GM10266 (cell line): ENCODE measurements around the gene PEAK3.

Experiments used
- DNase-seq: peaks from one replicate; pipeline ENCODE4 v3.0.0; 2012; ENCODE audit errors: extremely low spot score
- CTCF ChIP-seq: IDR thresholded peaks from 2 replicates; pipeline ENCODE4 v1.5.1; 2012; ENCODE audit warnings: mild to moderate bottlenecking, low read depth; ENCODE audit not compliant: control insufficient read depth, insufficient read depth; ENCODE audit errors: missing control alignments

The PEAK3 gene

GRCh38 chr19:2246014-2246620 lies 35.9 kb downstream of the PEAK3 start:
- TF ChIP-seq CTCF = no peak

DNA sequence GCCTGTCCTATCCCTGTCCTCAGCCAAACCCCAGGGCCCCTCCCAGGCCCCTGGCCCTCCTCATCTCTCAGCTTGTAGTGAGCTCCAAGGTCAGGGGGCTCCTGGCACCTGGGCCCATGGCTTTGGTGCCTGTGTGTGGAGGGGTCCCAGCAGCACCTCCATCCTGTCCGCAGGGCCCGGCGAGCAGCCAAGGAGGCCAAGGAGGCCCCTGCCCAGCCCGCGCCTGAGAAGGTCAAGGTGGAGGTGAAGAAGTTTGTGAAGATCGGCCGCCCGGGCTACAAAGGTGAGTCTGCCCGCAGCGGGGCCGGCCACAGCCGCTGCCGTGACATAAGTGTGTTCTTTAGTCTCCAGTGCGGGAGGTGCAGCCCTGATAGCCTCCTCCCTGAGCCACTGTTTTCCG lies 36.7 kb downstream of the PEAK3 start:
- TF ChIP-seq CTCF = no peak
- DNase-seq = no peak

More at GRCh38 chr19:2246014-2246620, 35.9 kb downstream of the PEAK3 start:
- DNase-seq = no peak

- no peak for DNase-seq
- no peak for TF ChIP-seq CTCF
Observed at GRCh38 chr19:2244486-2244885, 37.5 kb downstream of the PEAK3 start.

DNA sequence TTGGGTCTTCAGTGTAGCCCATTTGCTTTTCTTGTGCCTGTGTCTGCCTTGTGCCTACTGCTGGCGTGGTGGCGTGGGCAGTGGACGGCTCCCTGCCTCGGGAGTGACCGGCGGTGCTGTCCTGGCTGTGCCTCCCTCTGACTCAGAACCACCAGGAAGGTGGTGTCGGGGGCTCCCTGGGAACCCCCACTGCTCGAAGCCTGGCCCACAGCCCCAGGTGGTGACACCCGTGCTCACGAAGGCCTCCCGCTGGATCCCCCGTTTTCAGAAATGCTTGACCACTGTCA lies 37.9 kb downstream of the PEAK3 start:
- DNase-seq = no peak

DNA sequence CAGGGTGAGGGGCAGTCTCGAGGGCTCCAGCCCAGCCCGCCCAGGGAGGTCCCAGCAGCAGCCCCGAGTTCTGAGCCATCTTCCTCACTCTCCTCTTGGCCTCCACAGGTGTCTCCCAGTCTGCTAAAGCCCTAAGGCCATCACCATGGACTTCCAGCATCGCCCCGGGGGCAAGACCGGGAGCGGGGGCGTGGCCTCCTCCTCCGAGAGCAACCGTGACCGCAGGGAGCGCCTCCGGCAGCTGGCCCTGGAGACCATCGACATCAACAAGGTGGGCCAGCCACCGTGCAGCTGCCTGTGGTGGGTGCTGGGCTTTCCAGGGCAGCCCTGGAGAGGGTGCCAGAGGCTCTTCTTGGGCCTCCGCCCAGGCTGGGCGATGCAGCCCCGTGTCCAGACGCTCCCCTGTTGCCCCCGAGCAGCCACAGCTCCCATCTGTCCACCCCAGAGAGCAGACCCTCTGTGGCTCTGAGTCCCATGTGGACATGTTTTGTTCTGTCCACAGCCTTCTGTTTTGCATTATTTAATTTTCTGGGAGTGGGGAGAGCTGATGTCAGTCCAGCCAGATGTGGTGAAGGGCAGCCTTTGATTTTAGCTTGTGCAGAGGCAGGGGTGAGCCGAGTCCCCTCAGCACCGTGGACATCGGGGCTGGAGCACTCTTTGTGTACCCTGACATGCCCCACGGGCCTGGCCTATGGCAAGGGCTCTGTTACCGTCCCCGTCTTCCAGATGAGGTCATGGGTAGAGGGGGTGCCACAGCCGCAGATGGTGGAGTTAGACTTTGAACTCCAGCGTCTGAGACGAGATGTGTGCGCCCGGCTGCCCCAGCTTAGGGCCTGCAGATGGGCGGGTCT lies 38.5 kb downstream of the PEAK3 start:
- no peak for TF ChIP-seq CTCF
- DNase-seq = no peak

More for the DNA sequence above, 37.9 kb downstream of the PEAK3 start:
- no peak for TF ChIP-seq CTCF

- TF ChIP-seq CTCF = no peak
- no peak for DNase-seq
Observed at GRCh38 chr19:2242816-2243215, 39.2 kb downstream of the PEAK3 start.

DNA sequence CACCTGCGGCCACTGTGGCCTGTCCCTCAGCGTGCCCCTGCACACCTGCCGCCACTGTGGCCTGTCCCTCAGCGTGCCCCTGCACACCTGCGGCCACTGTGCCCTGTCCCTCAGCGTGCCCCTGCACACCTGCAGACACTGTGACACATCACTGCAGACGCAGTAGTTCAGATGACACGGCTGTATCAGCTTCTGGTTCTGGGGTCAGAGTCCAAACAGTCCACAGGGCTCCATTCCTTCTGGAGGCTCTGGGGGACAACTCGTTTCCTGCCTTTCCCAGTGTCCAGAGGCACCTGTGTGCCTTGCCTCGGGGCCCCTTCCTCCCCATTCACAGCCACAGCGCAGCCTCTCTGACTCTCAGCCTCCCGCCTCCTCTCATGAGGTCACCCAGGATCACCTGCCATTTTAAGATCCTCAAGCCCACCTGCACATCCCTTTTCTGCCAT lies 39.9 kb downstream of the PEAK3 start:
- DNase-seq = no peak
- TF ChIP-seq CTCF = no peak
